IMR-90 (cell line): ENCODE measurements around the gene STRADA. TPM values are rescaled to one million over a fixed set of nuclear protein-coding genes. Genes with fewer than 3 reads are reported as not detected.
A peak's percentile ranks its signal among the peaks of the same experiment; 100 is the strongest.

ENCODE experiments used
- ATAC-seq: fragments of 200-7000 bp; cut with Tn5 transposase; 2 replicates; pipeline ENCODE4 v1.9.1; 2020; ENCODE audit warnings: low read depth, mild to moderate bottlenecking, moderate library complexity
- BruUV-seq: library from RNA; stranded (reverse); fragments of 400-500 nt; replicated peaks from 2 replicates; lab custom pipeline; 2021; lab: Mats Ljungman, UMichigan
- CTCF ChIA-PET: fragments of 300-600 bp; formaldehyde crosslinking; extraction: SDS; loops from one replicate; lab custom pipeline; 2021; ENCODE audit warnings: antibody characterized with exemption; lab: Yijun Ruan, JAX
- POLR2A ChIA-PET: fragments of 300-600 bp; sonication (Branson Sonifier 250); formaldehyde crosslinking; loops from one replicate; lab custom pipeline; 2022; ENCODE audit warnings: antibody characterized with exemption; ENCODE audit not compliant: unreplicated experiment; lab: Charles Lee
- DNase-seq: peaks from one replicate; pipeline ENCODE4 v3.0.0; 2013
- H2AFZ ChIP-seq: replicated peaks from 2 replicates; pipeline ENCODE3; 2013; ENCODE audit warnings: low read length, mild to moderate bottlenecking; ENCODE audit not compliant: poor library complexity
- H2AK5ac ChIP-seq: 2 replicates; pipeline ENCODE4 v1.6.1; 2013; ENCODE audit warnings: low read depth, low read length, inconsistent platforms
- H2AK9ac ChIP-seq: replicated peaks from 2 replicates; pipeline ENCODE3; 2013; ENCODE audit warnings: mild to moderate bottlenecking, low read depth, low read length, moderate library complexity; ENCODE audit not compliant: poor library complexity
- H2BK120ac ChIP-seq: 2 replicates; pipeline ENCODE4 v1.6.1; 2013; ENCODE audit warnings: low read depth, low read length, inconsistent platforms
- H2BK15ac ChIP-seq: 3 replicates; pipeline ENCODE4 v1.6.1; 2013; ENCODE audit warnings: low read depth, low read length, inconsistent platforms
- H2BK20ac ChIP-seq: 2 replicates; pipeline ENCODE4 v1.6.1; 2013; ENCODE audit warnings: low read depth, mild to moderate bottlenecking, inconsistent platforms, low read length, moderate library complexity
- H2BK5ac ChIP-seq: 2 replicates; pipeline ENCODE4 v1.6.1; 2013; ENCODE audit warnings: mild to moderate bottlenecking, low read depth, low read length, inconsistent platforms; ENCODE audit not compliant: poor library complexity, severe bottlenecking
- H3K14ac ChIP-seq: replicated peaks from 2 replicates; pipeline ENCODE4 v1.6.1; 2013; ENCODE audit warnings: low read depth, low read length, inconsistent platforms
- H3K18ac ChIP-seq: 2 replicates; pipeline ENCODE4 v1.6.1; 2013; ENCODE audit warnings: low read depth, low read length, control low read depth
- H3K23ac ChIP-seq: 2 replicates; pipeline ENCODE4 v1.6.1; 2013; ENCODE audit warnings: low read depth, low read length, inconsistent platforms
- H3K27ac ChIP-seq: 2 replicates; pipeline ENCODE4 v1.5.1; 2013; ENCODE audit warnings: mild to moderate bottlenecking, control low read depth, low read length; ENCODE audit not compliant: insufficient read depth
- H3K27me3 ChIP-seq: 2 replicates; pipeline ENCODE4 v1.6.1; 2013; ENCODE audit warnings: low read length; ENCODE audit not compliant: control insufficient read depth, insufficient read depth
- H3K36me3 ChIP-seq: 2 replicates; pipeline ENCODE4 v1.6.1; 2013; ENCODE audit warnings: low read length, mixed read lengths; ENCODE audit not compliant: control insufficient read depth, insufficient read depth
- H3K4ac ChIP-seq: 2 replicates; pipeline ENCODE4 v1.6.1; 2013; ENCODE audit warnings: low read depth, low read length, inconsistent platforms
- H3K4me1 ChIP-seq: 2 replicates; pipeline ENCODE4 v1.6.1; 2013; ENCODE audit warnings: low read length, mixed read lengths; ENCODE audit not compliant: control insufficient read depth, insufficient read depth
- H3K4me2 ChIP-seq: 2 replicates; pipeline ENCODE4 v1.6.1; 2013; ENCODE audit warnings: low read depth, mild to moderate bottlenecking, control low read depth, low read length, moderate library complexity
- H3K4me3 ChIP-seq: 2 replicates; pipeline ENCODE4 v1.5.1; 2013; ENCODE audit warnings: low read depth, mild to moderate bottlenecking, control low read depth, low read length, moderate library complexity; ENCODE audit not compliant: insufficient read depth
- H3K56ac ChIP-seq: 2 replicates; pipeline ENCODE4 v1.6.1; 2013; ENCODE audit warnings: low read length, inconsistent platforms; ENCODE audit not compliant: insufficient read depth; ENCODE audit errors: extremely low read depth
- H3K79me1 ChIP-seq, 2 experiments: 2 replicates each; pipeline ENCODE4 v1.6.1; 2013; ENCODE audit warnings: low read length in 2 of 2, inconsistent platforms in 1 of 2, low read depth in 1 of 2
- H3K9ac ChIP-seq: 2 replicates; pipeline ENCODE4 v1.6.1; 2013; ENCODE audit warnings: low read depth, low read length, control low read depth
- H3K9me1 ChIP-seq: 2 replicates; pipeline ENCODE4 v1.6.1; 2013; ENCODE audit warnings: low read length, inconsistent platforms; ENCODE audit not compliant: insufficient read depth
- H3K9me3 ChIP-seq: 2 replicates; pipeline ENCODE4 v1.6.1; 2013; ENCODE audit warnings: low read length; ENCODE audit not compliant: control insufficient read depth, insufficient read depth
- H4K20me1 ChIP-seq: 2 replicates; pipeline ENCODE4 v1.6.1; 2013; ENCODE audit warnings: low read length, inconsistent platforms; ENCODE audit not compliant: insufficient read depth
- H4K5ac ChIP-seq: 2 replicates; pipeline ENCODE4 v1.6.1; 2013; ENCODE audit warnings: mild to moderate bottlenecking, low read depth, low read length, control low read depth
- H4K8ac ChIP-seq, 2 experiments: 2 replicates each; pipeline ENCODE4 v1.6.1; 2013; ENCODE audit warnings: low read depth in 2 of 2, low read length in 2 of 2, control low read depth in 1 of 2, inconsistent platforms in 1 of 2
- H4K91ac ChIP-seq: 2 replicates; pipeline ENCODE4 v1.6.1; 2013; ENCODE audit warnings: low read depth, low read length, inconsistent platforms; ENCODE audit not compliant: insufficient read depth
- BHLHE40 ChIP-seq: fragments of 150-350 bp; IDR thresholded peaks from 2 replicates; pipeline ENCODE4 v1.6.1; 2016; ENCODE audit warnings: mild to moderate bottlenecking, low read depth, low read length
- CEBPB ChIP-seq: IDR thresholded peaks from 2 replicates; pipeline ENCODE4 v1.6.1; 2012; ENCODE audit warnings: low read depth, low read length, improper control_type of control experiment
- CHD1 ChIP-seq: IDR thresholded peaks from 2 replicates; pipeline ENCODE4 v1.6.1; 2012; ENCODE audit warnings: low read depth, low read length, improper control_type of control experiment
- CTCF ChIP-seq: conservative IDR thresholded peaks from 2 replicates; pipeline ENCODE4 v1.5.1; 2012; ENCODE audit warnings: mild to moderate bottlenecking, low read depth, low read length, improper control_type of control experiment
- ELK1 ChIP-seq: fragments of 150-350 bp; IDR thresholded peaks from 2 replicates; pipeline ENCODE4 v1.6.1; 2016; ENCODE audit warnings: low read depth, mild to moderate bottlenecking, low read length, moderate library complexity, borderline replicate concordance
- FOS ChIP-seq: fragments of 150-350 bp; IDR thresholded peaks from 2 replicates; pipeline ENCODE4 v1.6.1; 2016; ENCODE audit warnings: low read depth, low read length
- MAFK ChIP-seq: IDR thresholded peaks from 2 replicates; pipeline ENCODE4 v1.6.1; 2012; ENCODE audit warnings: low read depth, low read length, improper control_type of control experiment
- MAZ ChIP-seq: IDR thresholded peaks from 2 replicates; pipeline ENCODE4 v1.6.1; 2012; ENCODE audit warnings: low read depth, mild to moderate bottlenecking, low read length, improper control_type of control experiment, moderate library complexity, borderline replicate concordance
- MXI1 ChIP-seq: IDR thresholded peaks from 2 replicates; pipeline ENCODE4 v1.6.1; 2012; ENCODE audit warnings: low read depth, mild to moderate bottlenecking, low read length, moderate library complexity, borderline replicate concordance
- NFE2L2 ChIP-seq: fragments of 150-350 bp; IDR thresholded peaks from 2 replicates; pipeline ENCODE4 v1.6.1; 2016; ENCODE audit warnings: low read depth, mild to moderate bottlenecking, low read length
- POLR2A ChIP-seq: IDR thresholded peaks from 2 replicates; pipeline ENCODE4 v1.6.1; 2012; ENCODE audit warnings: mild to moderate bottlenecking, low read depth, low read length
- RAD21 ChIP-seq: IDR thresholded peaks from 2 replicates; pipeline ENCODE4 v1.6.1; 2012; ENCODE audit warnings: low read length, improper control_type of control experiment
- RCOR1 ChIP-seq: IDR thresholded peaks from 2 replicates; pipeline ENCODE4 v1.6.1; 2012; ENCODE audit warnings: mild to moderate bottlenecking, low read length, improper control_type of control experiment; ENCODE audit not compliant: insufficient replicate concordance
- RFX5 ChIP-seq: IDR thresholded peaks from 2 replicates; pipeline ENCODE4 v1.8.0; 2012; ENCODE audit warnings: low read depth, mild to moderate bottlenecking, low read length, moderate library complexity
- SMC3 ChIP-seq: fragments of 150-350 bp; IDR thresholded peaks from 2 replicates; pipeline ENCODE4 v1.6.1; 2016; ENCODE audit warnings: low read depth, mild to moderate bottlenecking, antibody characterized with exemption, low read length, moderate library complexity
- USF2 ChIP-seq: fragments of 150-350 bp; IDR thresholded peaks from 2 replicates; pipeline ENCODE4 v1.6.1; 2017; ENCODE audit warnings: mild to moderate bottlenecking, antibody characterized with exemption, low read length, low read depth
- WGBS, 2 experiments: methylation state at CpG; one replicate each; pipeline versions ENCODE4 v1.1.5 to v1.1.7; 2013; ENCODE audit warnings: missing lambda C conversion rate in 2 of 2; ENCODE audit not compliant: insufficient read length in 1 of 2; ENCODE audit errors: extremely low coverage in 2 of 2; 5-methylcytosine and 5-hydroxymethylcytosine counted together
- dilution Hi-C: fragments of 300-500 bp; cut with HindIII; formaldehyde crosslinking; loops from one replicate; pipeline ENCODE4 v1.14.3; 2018; ENCODE audit warnings: low sequenced_read_pairs; ENCODE audit not compliant: unreplicated experiment
- in situ Hi-C: fragments of 300-500 bp; cut with MboI; formaldehyde crosslinking; loops from 3 replicates; pipeline ENCODE4 v1.14.3; 2019; ENCODE audit warnings: low sequenced_read_pairs, inconsistent platforms, mixed read lengths
- intact Hi-C: fragments of 100-400 bp; cut with micrococcal nuclease; formaldehyde crosslinking; loops from 2 replicates; pipeline ENCODE4 v1.10.0; 2022
- polyA plus RNA-seq, 3 experiments: library from polyadenylated mRNA; depleted of rRNA; stranded (reverse); fragments of >200 nt; gene quantifications; 2 replicates each; pipeline ENCODE4 v1.2.3, GENCODE V29; 2012; ENCODE audit warnings: low replicate concordance in 1 of 3
- total RNA-seq: library from RNA; depleted of rRNA; stranded (reverse); fragments of >200 nt; gene quantifications from 2 replicates; pipeline ENCODE4 v1.2.3, GENCODE V29; 2012

Gene STRADA
- total and polyA plus RNA-seq, 2 of the 4 experiments (the other 2 are of a cell fraction): 19.9 to 30.9 TPM

- BruUV-seq: no TSS peak
- H3K14ac ChIP-seq: no peak overlapping the region
- in situ Hi-C loops (no loop called here), dilution Hi-C loops (no loop called here), intact Hi-C loops (no loop called here)
- H3K9me1 ChIP-seq: peaks cover 15% of the 10 kb centered on the region
- H3K27me3 ChIP-seq: no peaks in the 10 kb centered on the region
- no peak overlapping the region for H3K27ac ChIP-seq
- peak overlapping the region; percentile 45; the same call in 1 of the 2 replicates for H3K23ac ChIP-seq
- POLR2A ChIA-PET: no interaction called here
- H2BK20ac ChIP-seq: no peak overlapping the region
- H3K36me3 ChIP-seq: peaks cover 8% of the 10 kb centered on the region
- no peak overlapping the region for H3K4ac ChIP-seq
- no peak overlapping the region for H3K56ac ChIP-seq
- no peak overlapping the region for H3K4me3 ChIP-seq
- peak overlapping the region; percentile 51 for H3K4me2 ChIP-seq
- no peak overlapping the region for H4K91ac ChIP-seq
- ATAC-seq: peak; percentile 58
- H3K4me1 ChIP-seq: peaks cover 8% of the 10 kb centered on the region; the same call in 1 of the 2 replicates
- H2BK120ac ChIP-seq: no peak overlapping the region
- no peak overlapping the region for H4K8ac ChIP-seq
- H3K9ac ChIP-seq: no peak overlapping the region
- no peak for TF ChIP-seq MXI1
- no peak for TF ChIP-seq NFE2L2
- no peak for TF ChIP-seq MAFK
- TF ChIP-seq CTCF: no peak
- no peak for TF ChIP-seq CEBPB
- TF ChIP-seq MAZ: no peak
- TF ChIP-seq BHLHE40: no peak
- TF ChIP-seq RCOR1: no peak
- TF ChIP-seq USF2: no peak
- TF ChIP-seq RFX5: no peak
- no peak for TF ChIP-seq CHD1
- no peak for TF ChIP-seq SMC3
- TF ChIP-seq POLR2A: no peak
- TF ChIP-seq ELK1: no peak
- TF ChIP-seq FOS: no peak
- TF ChIP-seq RAD21: no peak
- H2AK9ac ChIP-seq: no peak overlapping the region
- peak; percentile 38 for DNase-seq
- peak overlapping the region; percentile 21 for H2BK5ac ChIP-seq
- peak overlapping the region; percentile 7; the same call in 1 of the 2 replicates for H2AK5ac ChIP-seq
- CTCF ChIA-PET: interaction anchor here (0.6 kb wide), 1 partner anchor 26 kb away, joined by 3 read pairs; no protein-coding TSS in a partner anchor
- H3K18ac ChIP-seq: no peak overlapping the region
- WGBS, 2 experiments: no CpG with 5 or more reads among the region's 1 CpG
- no peaks in the 10 kb centered on the region for H3K9me3 ChIP-seq
- peaks cover 95% of the 10 kb centered on the region for H4K20me1 ChIP-seq
- no peak overlapping the region for H2BK15ac ChIP-seq
- peaks cover 0 to 64% of the 10 kb centered on the region in 2 experiments; a peak in 3 of 4 replicates for H3K79me1 ChIP-seq
- no peak overlapping the region for H2AFZ ChIP-seq
- H4K5ac ChIP-seq: no peak overlapping the region
These were observed 38.9 kb upstream of the STRADA start for GRCh38 chr17:63780507-63780906.
